SK-N-SH treated with all-trans-retinoic acid at 6 μM for 48 hours (cell line): ENCODE results near the gene ACVR2A.

ENCODE experiments used
- CREB5 ChIP-seq: fragments of 250-450 bp; sonication (Bioruptor Pico); IDR thresholded peaks from 2 replicates; pipeline ENCODE4 v1.5.1; 2020; ENCODE audit warnings: low read depth, mild to moderate bottlenecking, moderate library complexity
- CSDC2 ChIP-seq: fragments of 250-450 bp; sonication (Bioruptor Pico); IDR thresholded peaks from 2 replicates; pipeline ENCODE4 v1.5.0; 2020; ENCODE audit warnings: mild to moderate bottlenecking, moderate library complexity
- ESRRG ChIP-seq: fragments of 250-450 bp; sonication (Bioruptor Pico); IDR thresholded peaks from 2 replicates; pipeline ENCODE4 v1.6.1; 2021; ENCODE audit warnings: mild to moderate bottlenecking
- POU6F1 ChIP-seq: fragments of 250-450 bp; sonication (Bioruptor Pico); IDR thresholded peaks from 2 replicates; pipeline ENCODE4 v1.8.0; 2021; ENCODE audit warnings: low read depth, mild to moderate bottlenecking, moderate library complexity, borderline replicate concordance
- TCF4 ChIP-seq: fragments of 250-450 bp; sonication (Bioruptor Pico); IDR thresholded peaks from 2 replicates; pipeline ENCODE4 v1.8.0; 2021; ENCODE audit warnings: mild to moderate bottlenecking, moderate library complexity, borderline replicate concordance
- TOX ChIP-seq: fragments of 250-450 bp; sonication (Bioruptor Pico); IDR thresholded peaks from 2 replicates; pipeline ENCODE4 v1.8.0; 2021; ENCODE audit warnings: mild to moderate bottlenecking, moderate library complexity, borderline replicate concordance
- ZC3H10 ChIP-seq: fragments of 250-450 bp; sonication (Bioruptor Pico); IDR thresholded peaks from 2 replicates; pipeline ENCODE4 v1.5.1; 2021; ENCODE audit warnings: mild to moderate bottlenecking, moderate library complexity
- ZFP30 ChIP-seq: fragments of 450-650 bp; formaldehyde crosslinking; IDR thresholded peaks from 2 replicates; pipeline ENCODE4 v1.5.0; 2022; ENCODE audit warnings: mild to moderate bottlenecking, moderate library complexity
- ZNF565 ChIP-seq: fragments of 450-650 bp; formaldehyde crosslinking; conservative IDR thresholded peaks from 2 replicates; pipeline ENCODE4 v1.5.0; 2020; ENCODE audit warnings: low read depth, mild to moderate bottlenecking, moderate library complexity
- ZNF8 ChIP-seq: fragments of 450-650 bp; formaldehyde crosslinking; IDR thresholded peaks from 2 replicates; pipeline ENCODE4 v1.5.0; 2020; ENCODE audit warnings: mild to moderate bottlenecking, moderate library complexity

- TF ChIP-seq ZNF565 (CRISPR knock-in tag) (no peak), CSDC2 (CRISPR knock-in tag) (no peak), ESRRG (CRISPR knock-in tag) (no peak), ZNF8 (CRISPR knock-in tag) (no peak), TOX (no peak), ZC3H10 (CRISPR knock-in tag) (no peak), TCF4 (no peak), CREB5 (no peak), ZFP30 (no peak), POU6F1 (CRISPR knock-in tag) (no peak)
Measured at GRCh38 chr2:147800316-147800715, 44.5 kb upstream of the ACVR2A start.
